WTC11 (cell line): ENCODE measurements around the gene CANX.

Experiments
- ATF3 ChIP-seq: sonication (generic); formaldehyde crosslinking; conservative IDR thresholded peaks from 2 replicates; pipeline ENCODE4 v1.8.1; 2022; ENCODE audit warnings: mild to moderate bottlenecking, missing genetic modification reagents
- CTCF ChIP-seq: fragments of 200-600 bp; IDR thresholded peaks from 2 replicates; pipeline ENCODE4 v1.8.0; 2022; ENCODE audit warnings: antibody characterized with exemption
- HMGA2 ChIP-seq: fragments of 250-450 bp; sonication (Bioruptor Pico); IDR thresholded peaks from 2 replicates; pipeline ENCODE4 v1.4.0; 2021; ENCODE audit warnings: mild to moderate bottlenecking, moderate library complexity
- NR2C2 ChIP-seq: sonication (generic); formaldehyde crosslinking; IDR thresholded peaks from 2 replicates; pipeline ENCODE4 v1.8.0; 2022; ENCODE audit warnings: mild to moderate bottlenecking, missing genetic modification reagents
- TP53 ChIP-seq: sonication (generic); formaldehyde crosslinking; IDR thresholded peaks from 2 replicates; pipeline ENCODE4 v1.8.1; 2023; ENCODE audit warnings: mild to moderate bottlenecking, missing genetic modification reagents
- ZNF219 ChIP-seq: sonication (generic); formaldehyde crosslinking; IDR thresholded peaks from 2 replicates; pipeline ENCODE4 v1.8.0; 2023; ENCODE audit warnings: missing genetic modification reagents, mild to moderate bottlenecking, borderline replicate concordance
- TF ChIP-seq, protein P1 (sequence below): sonication (generic); formaldehyde crosslinking; IDR thresholded peaks from 2 replicates; pipeline ENCODE4 v1.8.0; 2022; ENCODE audit warnings: mild to moderate bottlenecking, missing genetic modification reagents

- TF ChIP-seq, protein P1, sequence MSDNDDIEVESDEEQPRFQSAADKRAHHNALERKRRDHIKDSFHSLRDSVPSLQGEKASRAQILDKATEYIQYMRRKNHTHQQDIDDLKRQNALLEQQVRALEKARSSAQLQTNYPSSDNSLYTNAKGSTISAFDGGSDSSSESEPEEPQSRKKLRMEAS (CRISPR knock-in tag): no peak
- TF ChIP-seq ATF3 (CRISPR knock-in tag) (no peak), CTCF (no peak), TP53 (CRISPR knock-in tag) (no peak), ZNF219 (no peak), HMGA2 (CRISPR knock-in tag) (no peak), NR2C2 (CRISPR knock-in tag) (no peak)
Measured at GRCh38 chr5:179776411-179776938, 77.7 kb downstream of the CANX start.
